ENCODE data around the gene PRDM5. TPM values are rescaled to one million over a fixed set of nuclear protein-coding genes. Genes with fewer than 3 reads are reported as not detected.

PRDM5 gene
- total RNA-seq, 1 donor from 2014 or later, result 9.0 TPM

DNA sequence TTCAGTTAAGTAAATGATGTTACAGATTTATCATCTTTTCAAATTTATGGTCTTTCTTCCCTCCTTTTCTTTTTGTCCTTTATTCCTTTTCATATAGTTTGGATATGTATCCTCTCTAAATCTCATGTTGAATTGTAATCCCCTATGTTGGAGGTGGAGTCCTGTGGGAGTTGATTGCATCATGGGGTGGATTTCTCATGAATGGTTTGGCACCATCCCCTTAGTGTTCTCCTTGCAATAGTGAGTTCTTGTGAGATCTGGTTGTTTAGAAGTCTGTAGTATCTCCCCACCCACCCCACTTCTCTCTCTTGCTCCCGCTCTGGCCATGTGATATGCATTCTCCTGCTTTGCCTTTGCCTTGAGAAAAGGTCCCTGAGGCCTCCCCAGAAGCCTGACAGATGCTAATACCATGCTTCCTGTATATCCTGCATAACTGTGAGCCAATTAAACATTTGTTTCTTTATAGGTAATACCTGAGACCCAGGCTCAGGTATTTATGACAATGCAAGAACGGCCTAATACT is 236.7 kb downstream of the PRDM5 start:
- FAIRE-seq, result no peak
- H3K4me3 ChIP-seq (ENCODE audit: low read depth, low read length), result no peak overlapping the region
- DNase-seq (ENCODE audit: low read depth), result no peak

DNA sequence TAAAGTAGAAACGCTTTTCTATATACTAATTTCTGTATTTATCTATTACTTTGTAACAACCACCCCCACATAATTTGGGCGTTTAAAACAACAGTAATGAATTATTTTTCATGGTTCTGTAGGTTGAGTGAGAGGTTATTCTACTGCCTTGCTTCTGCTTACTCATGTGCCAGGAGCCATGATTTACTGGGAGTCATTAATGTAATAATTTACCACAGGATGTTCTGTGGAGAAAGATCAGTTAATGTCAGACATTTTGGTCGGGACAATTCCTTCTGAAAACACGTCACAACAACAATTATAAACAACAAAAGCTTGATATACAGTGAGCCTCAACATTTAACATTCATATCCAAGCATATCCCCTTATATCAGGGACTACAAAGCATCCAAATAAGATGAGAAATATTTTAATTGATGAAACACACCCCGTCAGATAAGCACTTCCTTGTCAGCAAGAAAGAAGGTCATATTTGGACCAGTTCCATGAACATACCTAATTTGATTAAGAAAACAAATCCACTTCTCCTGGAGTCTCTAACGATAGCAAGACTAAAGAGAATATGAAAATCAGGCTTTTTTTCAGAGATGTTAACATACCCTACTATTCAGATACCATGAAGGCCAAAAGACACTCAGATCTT is 238.5 kb downstream of the PRDM5 start:
- peak; percentile 11 for DNase-seq (ENCODE audit: low read depth)
- no peak for FAIRE-seq
- Histone ChIP-seq H3K36me3 (ENCODE audit: control insufficient read depth, insufficient read depth, low read length) (no peaks in the 10 kb centered on the region), H3K27me3 (ENCODE audit: control insufficient read depth, insufficient read depth, low read length) (no peaks in the 10 kb centered on the region), H3K4me3 (ENCODE audit: low read depth, low read length) (no peak overlapping the region)
- TF ChIP-seq, protein P1, sequence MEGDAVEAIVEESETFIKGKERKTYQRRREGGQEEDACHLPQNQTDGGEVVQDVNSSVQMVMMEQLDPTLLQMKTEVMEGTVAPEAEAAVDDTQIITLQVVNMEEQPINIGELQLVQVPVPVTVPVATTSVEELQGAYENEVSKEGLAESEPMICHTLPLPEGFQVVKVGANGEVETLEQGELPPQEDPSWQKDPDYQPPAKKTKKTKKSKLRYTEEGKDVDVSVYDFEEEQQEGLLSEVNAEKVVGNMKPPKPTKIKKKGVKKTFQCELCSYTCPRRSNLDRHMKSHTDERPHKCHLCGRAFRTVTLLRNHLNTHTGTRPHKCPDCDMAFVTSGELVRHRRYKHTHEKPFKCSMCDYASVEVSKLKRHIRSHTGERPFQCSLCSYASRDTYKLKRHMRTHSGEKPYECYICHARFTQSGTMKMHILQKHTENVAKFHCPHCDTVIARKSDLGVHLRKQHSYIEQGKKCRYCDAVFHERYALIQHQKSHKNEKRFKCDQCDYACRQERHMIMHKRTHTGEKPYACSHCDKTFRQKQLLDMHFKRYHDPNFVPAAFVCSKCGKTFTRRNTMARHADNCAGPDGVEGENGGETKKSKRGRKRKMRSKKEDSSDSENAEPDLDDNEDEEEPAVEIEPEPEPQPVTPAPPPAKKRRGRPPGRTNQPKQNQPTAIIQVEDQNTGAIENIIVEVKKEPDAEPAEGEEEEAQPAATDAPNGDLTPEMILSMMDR (IDR thresholded peaks at IDR 0.05; ENCODE audit: insufficient read depth, low read length, severe bottlenecking), result no peak

More for the DNA sequence above, 236.7 kb downstream of the PRDM5 start:
- Histone ChIP-seq H3K36me3 (ENCODE audit: control insufficient read depth, insufficient read depth, low read length) (no peaks in the 10 kb centered on the region), H3K27me3 (ENCODE audit: control insufficient read depth, insufficient read depth, low read length) (no peaks in the 10 kb centered on the region)
- TF ChIP-seq, protein P1 (IDR thresholded peaks at IDR 0.05; ENCODE audit: insufficient read depth, low read length, severe bottlenecking), result no peak

DNA sequence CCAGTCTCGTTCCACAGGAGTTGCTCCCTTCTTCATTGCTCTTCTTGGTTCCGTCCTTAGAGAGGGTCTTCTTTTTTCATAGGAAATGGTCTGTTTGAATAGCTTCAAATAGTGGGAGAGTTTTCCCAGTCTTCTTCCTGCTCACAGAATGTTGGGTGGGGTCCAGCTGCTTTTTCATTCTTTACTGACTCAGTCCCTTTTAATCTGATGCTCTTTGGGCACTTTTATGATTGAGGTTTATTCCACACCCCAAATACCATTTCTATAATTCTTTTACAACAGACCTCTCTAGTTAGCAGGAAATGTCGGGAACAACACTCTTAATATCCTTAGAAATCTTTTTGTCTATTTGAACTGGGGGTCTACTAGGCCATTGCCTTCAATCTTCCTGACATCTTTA is 239.5 kb downstream of the PRDM5 start:
- TF ChIP-seq, protein P1 (IDR thresholded peaks at IDR 0.05; ENCODE audit: insufficient read depth, low read length, severe bottlenecking), result no peak
- Histone ChIP-seq H3K4me3 (ENCODE audit: low read depth, low read length) (no peak overlapping the region), H3K27me3 (ENCODE audit: control insufficient read depth, insufficient read depth, low read length) (no peaks in the 10 kb centered on the region), H3K36me3 (ENCODE audit: control insufficient read depth, insufficient read depth, low read length) (no peaks in the 10 kb centered on the region)
- FAIRE-seq (no peak), DNase-seq (ENCODE audit: low read depth) (no peak)

DNA sequence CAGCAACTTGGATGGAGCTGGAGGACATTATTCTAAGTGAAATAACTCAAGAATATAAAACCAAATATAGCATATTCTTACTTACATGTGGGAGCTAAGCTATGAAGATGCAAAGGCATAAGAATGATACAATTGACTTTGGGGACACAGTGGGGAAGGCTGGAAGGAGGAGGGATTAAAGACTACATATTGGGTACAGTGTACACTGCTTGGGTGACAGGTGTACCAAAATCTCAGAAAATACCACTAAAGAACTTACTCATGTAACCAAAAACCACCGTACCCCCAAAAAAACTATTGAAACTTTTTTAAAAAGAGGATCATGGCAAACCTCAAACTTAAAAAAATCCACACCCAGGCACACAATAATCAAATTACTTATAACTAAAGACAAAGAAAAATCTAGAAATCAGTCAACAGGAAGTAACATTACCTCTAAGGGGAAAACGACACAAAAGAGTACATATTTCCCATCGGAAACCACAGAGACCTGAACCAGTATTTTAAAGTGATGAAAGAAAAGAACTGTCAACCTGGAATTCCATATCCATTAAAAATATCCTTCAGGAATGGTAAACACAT is 241.8 kb downstream of the PRDM5 start:
- Histone ChIP-seq H3K4me3 (ENCODE audit: low read depth, low read length) (no peak overlapping the region), H3K27me3 (ENCODE audit: control insufficient read depth, insufficient read depth, low read length) (no peaks in the 10 kb centered on the region), H3K36me3 (ENCODE audit: control insufficient read depth, insufficient read depth, low read length) (no peaks in the 10 kb centered on the region)
- DNase-seq (ENCODE audit: low read depth) (no peak), FAIRE-seq (no peak)
- TF ChIP-seq, protein P1 (IDR thresholded peaks at IDR 0.05; ENCODE audit: insufficient read depth, low read length, severe bottlenecking), result no peak

DNA sequence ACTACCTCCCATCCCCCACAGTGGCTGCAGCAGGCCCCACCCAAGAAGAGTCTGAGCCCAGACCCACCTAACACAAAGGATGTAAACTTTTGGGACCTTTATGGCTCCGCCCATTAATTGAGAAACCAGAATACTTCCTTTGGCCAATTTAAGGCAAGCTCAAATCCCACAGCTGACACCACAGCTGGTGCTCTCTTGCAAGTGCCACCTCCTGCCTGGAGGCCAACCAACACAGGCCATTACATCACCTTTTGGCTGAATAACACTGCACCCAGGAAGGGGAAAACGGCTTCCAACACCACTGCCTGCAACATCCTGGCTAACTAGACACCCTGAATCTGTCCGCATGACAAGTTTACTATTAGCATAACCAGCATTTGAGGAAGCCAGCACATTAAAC is 248.8 kb downstream of the PRDM5 start:
- DNase-seq (ENCODE audit: low read depth) (no peak), FAIRE-seq (no peak)
- H3K27me3 ChIP-seq (ENCODE audit: control insufficient read depth, insufficient read depth, low read length), result no peaks in the 10 kb centered on the region
- TF ChIP-seq, protein P1 (IDR thresholded peaks at IDR 0.05; ENCODE audit: insufficient read depth, low read length, severe bottlenecking), result no peak
- no peak overlapping the region for H3K4me3 ChIP-seq (ENCODE audit: low read depth, low read length)
- no peaks in the 10 kb centered on the region for H3K36me3 ChIP-seq (ENCODE audit: control insufficient read depth, insufficient read depth, low read length)
